Karpas-422 (cell line): ENCODE results near the gene TMEM95. TPM values are rescaled to one million over a fixed set of nuclear protein-coding genes. Genes with fewer than 3 reads are reported as not detected.
A peak's percentile ranks its signal among the peaks of the same experiment; 100 is the strongest.
"Not testable (repeated sequence)": the region's sequence is repeated elsewhere in the genome, so short reads cannot be mapped to it uniquely, and the experiment has no call there.

Experiments used
- DNase-seq: peaks from one replicate; pipeline ENCODE4 v3.0.0-alpha.2; 2015
- H2AFZ ChIP-seq: fragments of 200-600 bp; sonication (generic); 2 replicates; pipeline ENCODE4 v1.6.1; 2014; ENCODE audit warnings: antibody characterized with exemption, low read length, mixed read lengths
- H3K27ac ChIP-seq: fragments of 200-600 bp; sonication (generic); 2 replicates; pipeline ENCODE4 v1.5.1; 2014; ENCODE audit warnings: mild to moderate bottlenecking, low read length, moderate library complexity
- H3K27me3 ChIP-seq: fragments of 200-600 bp; sonication (generic); 2 replicates; pipeline ENCODE4 v1.6.1; 2014; ENCODE audit warnings: low read length, mixed read lengths
- H3K36me3 ChIP-seq: fragments of 200-600 bp; sonication (generic); 2 replicates; pipeline ENCODE4 v1.6.1; 2014; ENCODE audit warnings: low read length, mixed read lengths; ENCODE audit not compliant: insufficient read depth
- H3K4me1 ChIP-seq: fragments of 200-600 bp; sonication (generic); 2 replicates; pipeline ENCODE4 v1.6.1; 2014; ENCODE audit warnings: mild to moderate bottlenecking, low read length, mixed read lengths
- H3K4me2 ChIP-seq: fragments of 200-600 bp; sonication (generic); 2 replicates; pipeline ENCODE4 v1.6.1; 2014; ENCODE audit warnings: low read length, low read depth, mild to moderate bottlenecking; ENCODE audit not compliant: poor library complexity, severe bottlenecking
- H3K4me3 ChIP-seq: fragments of 200-600 bp; sonication (generic); 2 replicates; pipeline ENCODE4 v1.5.1; 2014; ENCODE audit warnings: mild to moderate bottlenecking, antibody characterized with exemption, low read length, mixed read lengths
- H3K79me2 ChIP-seq: fragments of 200-600 bp; sonication (generic); 2 replicates; pipeline ENCODE4 v1.6.1; 2014; ENCODE audit warnings: mild to moderate bottlenecking, low read length, mixed read lengths
- H3K9ac ChIP-seq: fragments of 200-600 bp; sonication (generic); 2 replicates; pipeline ENCODE4 v1.6.0; 2014; ENCODE audit warnings: low read length
- H3K9me2 ChIP-seq: fragments of 200-600 bp; sonication (generic), shearing (Covaris generic); replicated peaks from 2 replicates; pipeline ENCODE4 v1.6.0; 2014; ENCODE audit warnings: mild to moderate bottlenecking, low read length, moderate library complexity; ENCODE audit not compliant: insufficient read depth
- H3K9me3 ChIP-seq: fragments of 300-700, 200-600 bp; sonication (generic); 2 replicates; pipeline ENCODE4 v1.6.1; 2014; ENCODE audit warnings: low read length, mixed read lengths
- H4K20me1 ChIP-seq: fragments of 200-600 bp; sonication (generic); 2 replicates; pipeline ENCODE4 v1.6.1; 2014; ENCODE audit warnings: mild to moderate bottlenecking, antibody characterized with exemption, low read length, low read depth; ENCODE audit not compliant: insufficient read depth
- total RNA-seq: library from RNA; depleted of rRNA; stranded (reverse); fragments of >200 nt; shearing (Covaris generic); gene quantifications from 2 replicates; pipeline ENCODE4 v1.2.3, GENCODE V29; 2014; ENCODE audit warnings: low replicate concordance

Gene TMEM95
- total RNA-seq, 1 experiment from 2014 or later: not detected

DNA sequence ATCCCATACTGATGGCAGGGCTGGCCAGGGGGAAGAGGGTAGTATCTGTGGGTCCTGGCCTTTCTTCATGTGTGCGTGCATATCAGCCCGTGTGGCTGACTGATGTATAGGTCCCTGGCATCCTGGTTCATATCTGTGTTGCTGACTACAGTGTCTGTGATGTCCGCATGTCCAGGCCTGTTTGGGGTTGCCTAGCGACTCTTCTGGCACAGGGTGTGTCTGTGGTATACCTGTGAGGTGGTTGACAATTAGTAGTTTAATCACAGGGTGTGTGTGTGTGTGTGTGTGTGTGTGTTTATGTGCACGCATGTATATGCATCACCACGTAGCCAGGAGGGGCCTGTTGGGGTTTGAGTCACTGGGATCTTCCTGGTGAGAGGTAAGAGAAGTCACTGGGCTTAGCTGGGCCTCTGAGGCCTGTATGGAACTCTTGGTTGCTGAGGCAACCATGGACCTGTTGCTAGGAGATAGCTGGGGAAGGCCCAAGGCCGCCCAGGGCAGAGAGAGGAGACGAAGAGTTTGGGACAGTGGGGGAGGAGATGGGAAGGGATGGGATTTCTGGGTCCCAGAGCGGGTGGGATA, 603 bp upstream of the TMEM95 start:
- peaks cover 36% of the 10 kb centered on the region for H3K4me1 ChIP-seq
- no peaks in the 10 kb centered on the region for H3K79me2 ChIP-seq
- no peaks in the 10 kb centered on the region for H4K20me1 ChIP-seq
- DNase-seq: peak; percentile 48
- no peak overlapping the region for H3K27ac ChIP-seq
- H3K9me3 ChIP-seq: no peaks in the 10 kb centered on the region
- H3K9ac ChIP-seq: 0 out of 2 replicates have a peak overlapping the region, but pooled peaks have one; percentile 9
- no peak overlapping the region for H3K4me3 ChIP-seq
- no peaks in the 10 kb centered on the region for H3K36me3 ChIP-seq
- H3K9me2 ChIP-seq: no peaks in the 10 kb centered on the region
- no peaks in the 10 kb centered on the region for H3K27me3 ChIP-seq
- H2AFZ ChIP-seq: no peak overlapping the region
- no peak overlapping the region for H3K4me2 ChIP-seq

DNA sequence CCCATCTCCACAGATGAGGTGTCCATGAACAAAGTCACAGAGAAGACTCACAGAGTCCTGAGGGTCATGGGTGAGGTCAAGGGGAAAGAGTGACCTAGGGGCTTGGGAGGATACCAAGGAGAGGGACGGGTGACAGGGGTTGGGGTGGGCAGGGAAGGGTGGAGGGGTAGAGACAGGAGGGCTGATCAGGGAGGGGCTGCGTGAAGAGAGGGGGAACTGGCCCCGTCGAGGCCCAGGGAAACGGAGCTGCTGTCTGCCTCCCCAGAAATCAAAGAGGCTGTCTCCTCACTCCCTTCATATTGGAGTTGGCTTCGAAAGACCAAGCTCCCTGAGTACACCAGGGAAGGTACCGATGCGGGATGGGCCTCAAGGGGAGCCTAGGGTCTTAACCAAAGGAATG, 617 bp downstream of the TMEM95 start:
- H3K36me3 ChIP-seq: no peaks in the 10 kb centered on the region
- H3K27ac ChIP-seq: no peak overlapping the region
- no peak overlapping the region for H3K4me3 ChIP-seq
- no peaks in the 10 kb centered on the region for H3K9me2 ChIP-seq
- DNase-seq: no peak
- H3K79me2 ChIP-seq: no peaks in the 10 kb centered on the region
- no peak overlapping the region for H3K4me2 ChIP-seq
- peaks cover 28% of the 10 kb centered on the region for H3K4me1 ChIP-seq
- H3K27me3 ChIP-seq: no peaks in the 10 kb centered on the region
- H2AFZ ChIP-seq: no peak overlapping the region
- no peak overlapping the region for H3K9ac ChIP-seq
- no peaks in the 10 kb centered on the region for H3K9me3 ChIP-seq
- H4K20me1 ChIP-seq: no peaks in the 10 kb centered on the region

DNA sequence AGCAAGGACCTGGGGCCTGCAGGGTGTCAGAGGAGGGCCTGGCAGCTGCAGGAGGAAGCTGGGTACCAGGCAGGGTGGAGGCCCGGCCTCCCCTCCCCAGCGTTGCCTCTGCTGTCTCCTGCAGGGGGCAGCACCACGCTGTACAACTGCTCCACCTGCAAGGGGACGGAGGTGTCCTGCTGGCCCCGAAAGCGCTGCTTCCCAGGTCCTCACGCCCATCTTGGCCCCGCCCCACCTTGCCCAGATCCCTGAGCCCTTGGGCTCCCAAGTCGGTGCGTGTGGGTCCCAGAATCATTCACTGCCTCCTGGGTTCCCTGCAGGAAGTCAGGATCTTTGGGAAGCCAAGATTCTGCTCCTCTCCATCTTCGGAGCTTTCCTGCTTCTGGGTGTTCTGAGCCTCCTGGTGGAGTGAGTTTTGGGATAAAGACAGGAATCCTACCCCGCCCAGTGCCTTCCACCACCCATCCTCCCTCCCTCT, 1.2 kb downstream of the TMEM95 start:
- H2AFZ ChIP-seq: no peak overlapping the region
- no peaks in the 10 kb centered on the region for H3K9me3 ChIP-seq
- H3K36me3 ChIP-seq: no peaks in the 10 kb centered on the region
- no peak overlapping the region for H3K27ac ChIP-seq
- H4K20me1 ChIP-seq: no peaks in the 10 kb centered on the region
- no peak overlapping the region for H3K4me2 ChIP-seq
- no peak overlapping the region for H3K9ac ChIP-seq
- H3K27me3 ChIP-seq: no peaks in the 10 kb centered on the region
- no peak overlapping the region for H3K4me3 ChIP-seq
- peaks cover 23% of the 10 kb centered on the region for H3K4me1 ChIP-seq
- H3K9me2 ChIP-seq: no peaks in the 10 kb centered on the region
- H3K79me2 ChIP-seq: no peaks in the 10 kb centered on the region
- DNase-seq: peak; percentile 94

DNA sequence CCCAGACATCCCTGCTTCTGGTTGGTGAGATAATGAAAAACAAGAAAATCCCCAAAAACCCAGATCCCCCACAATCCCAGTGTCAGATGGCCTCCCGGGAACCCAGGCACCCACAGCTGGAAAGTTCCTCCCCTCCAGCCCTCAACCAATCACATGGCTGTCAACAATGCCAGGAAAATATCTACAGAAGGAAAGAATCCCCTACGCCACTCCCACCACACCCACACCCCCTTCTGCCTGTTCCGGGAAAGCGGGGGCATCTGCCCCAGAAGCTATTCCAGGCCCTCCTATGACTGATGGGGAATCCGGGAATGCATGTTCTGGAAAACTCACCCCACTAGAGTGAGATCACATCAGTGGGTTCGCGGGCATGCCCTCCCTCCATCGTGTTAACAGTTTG, 1.8 kb downstream of the TMEM95 start:
- H3K36me3 ChIP-seq: no peaks in the 10 kb centered on the region
- DNase-seq: no peak
- no peak overlapping the region for H3K27ac ChIP-seq
- H3K27me3 ChIP-seq: no peaks in the 10 kb centered on the region
- H2AFZ ChIP-seq: no peak overlapping the region
- no peaks in the 10 kb centered on the region for H3K9me3 ChIP-seq
- H3K4me1 ChIP-seq: peaks cover 20% of the 10 kb centered on the region
- no peak overlapping the region for H3K9ac ChIP-seq
- H3K79me2 ChIP-seq: no peaks in the 10 kb centered on the region
- H3K4me2 ChIP-seq: no peak overlapping the region
- no peaks in the 10 kb centered on the region for H3K9me2 ChIP-seq
- H3K4me3 ChIP-seq: no peak overlapping the region
- H4K20me1 ChIP-seq: no peaks in the 10 kb centered on the region

DNA sequence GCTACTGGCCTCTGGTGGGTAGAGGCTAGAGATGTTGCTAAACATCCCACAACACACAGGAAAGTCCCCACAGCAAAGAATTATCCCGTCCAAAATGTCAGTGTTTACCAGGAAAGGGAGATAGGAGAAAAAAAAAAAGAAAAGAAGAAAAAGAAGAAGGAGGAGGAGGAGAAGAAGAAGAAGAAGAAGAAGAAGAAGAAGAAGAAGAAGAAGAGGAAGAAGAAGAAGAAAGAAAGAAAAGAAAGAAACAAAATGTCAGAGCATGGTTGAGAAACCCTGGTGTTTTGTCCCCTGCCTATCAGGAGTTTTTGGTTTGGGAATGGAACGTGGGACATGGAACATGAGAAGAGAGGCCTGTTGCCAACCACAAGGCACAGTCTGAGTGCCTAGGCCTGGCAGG, 2.4 kb downstream of the TMEM95 start:
- no peaks in the 10 kb centered on the region for H3K9me2 ChIP-seq
- H3K9me3 ChIP-seq: no peaks in the 10 kb centered on the region
- no peak overlapping the region for H2AFZ ChIP-seq
- no peak overlapping the region for H3K9ac ChIP-seq
- no peak overlapping the region for H3K27ac ChIP-seq
- H4K20me1 ChIP-seq: no peaks in the 10 kb centered on the region
- H3K4me3 ChIP-seq: no peak overlapping the region
- no peak for DNase-seq
- no peaks in the 10 kb centered on the region for H3K79me2 ChIP-seq
- H3K36me3 ChIP-seq: no peaks in the 10 kb centered on the region
- peaks cover 16% of the 10 kb centered on the region for H3K4me1 ChIP-seq
- no peaks in the 10 kb centered on the region for H3K27me3 ChIP-seq
- no peak overlapping the region for H3K4me2 ChIP-seq

DNA sequence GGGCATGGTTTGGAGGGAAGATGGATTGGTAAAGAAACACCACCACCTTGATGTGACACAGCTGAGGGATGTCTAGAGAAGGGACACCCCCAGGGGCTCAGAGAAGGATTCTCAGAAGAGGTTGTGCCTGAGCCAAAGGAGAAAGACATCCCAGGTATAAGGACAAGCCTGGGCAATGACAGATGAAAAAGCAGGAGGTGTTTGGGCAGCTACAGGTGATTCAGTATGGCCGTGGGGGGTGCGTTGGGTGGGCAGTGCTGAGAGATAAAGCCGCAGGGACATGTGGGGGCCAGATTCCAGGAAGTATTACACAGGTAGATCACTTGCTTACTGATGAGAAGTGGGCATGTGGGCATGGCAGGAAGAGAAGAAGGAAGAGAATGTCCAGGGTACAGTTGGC, 7.0 kb downstream of the TMEM95 start:
- DNase-seq: no peak
- no peaks in the 10 kb centered on the region for H3K4me1 ChIP-seq

DNA sequence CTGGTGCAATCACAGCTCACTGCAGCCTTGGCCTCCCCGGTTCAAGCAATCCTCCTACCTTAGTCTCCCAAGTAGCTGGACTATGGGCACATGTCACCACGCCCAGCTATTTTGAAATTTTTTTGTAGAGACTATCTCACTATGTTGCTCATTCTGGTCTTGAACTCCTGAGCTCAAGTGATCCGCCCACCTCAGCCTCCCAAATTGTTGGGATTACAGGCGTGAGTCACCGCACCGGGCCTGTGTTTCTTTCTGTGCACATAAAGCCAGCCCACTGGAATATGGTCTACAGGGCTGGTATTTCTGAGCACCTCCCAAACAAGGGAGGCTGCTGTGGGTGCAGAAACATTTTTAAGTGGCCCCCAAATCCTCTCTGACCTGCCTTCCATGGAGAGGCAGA, 8.4 kb downstream of the TMEM95 start:
- Histone ChIP-seq H3K79me2 (no peaks in the 10 kb centered on the region), H3K9me2 (no peaks in the 10 kb centered on the region), H2AFZ (no peak overlapping the region), H3K4me1 (no peaks in the 10 kb centered on the region), H3K27ac (no peak overlapping the region), H3K36me3 (no peaks in the 10 kb centered on the region), H3K9ac (no peak overlapping the region), H4K20me1 (no peaks in the 10 kb centered on the region), H3K4me2 (no peak overlapping the region), H3K9me3 (no peaks in the 10 kb centered on the region), H3K4me3 (no peak overlapping the region), H3K27me3 (no peaks in the 10 kb centered on the region)
- DNase-seq: no peak

More for the DNA sequence above, 7.0 kb downstream of the TMEM95 start:
- Histone ChIP-seq H2AFZ (no peak overlapping the region), H3K4me2 (no peak overlapping the region), H4K20me1 (no peaks in the 10 kb centered on the region), H3K9ac (no peak overlapping the region), H3K27ac (no peak overlapping the region), H3K36me3 (no peaks in the 10 kb centered on the region), H3K27me3 (no peaks in the 10 kb centered on the region), H3K79me2 (no peaks in the 10 kb centered on the region), H3K4me3 (no peak overlapping the region), H3K9me2 (no peaks in the 10 kb centered on the region), H3K9me3 (no peaks in the 10 kb centered on the region)

DNA sequence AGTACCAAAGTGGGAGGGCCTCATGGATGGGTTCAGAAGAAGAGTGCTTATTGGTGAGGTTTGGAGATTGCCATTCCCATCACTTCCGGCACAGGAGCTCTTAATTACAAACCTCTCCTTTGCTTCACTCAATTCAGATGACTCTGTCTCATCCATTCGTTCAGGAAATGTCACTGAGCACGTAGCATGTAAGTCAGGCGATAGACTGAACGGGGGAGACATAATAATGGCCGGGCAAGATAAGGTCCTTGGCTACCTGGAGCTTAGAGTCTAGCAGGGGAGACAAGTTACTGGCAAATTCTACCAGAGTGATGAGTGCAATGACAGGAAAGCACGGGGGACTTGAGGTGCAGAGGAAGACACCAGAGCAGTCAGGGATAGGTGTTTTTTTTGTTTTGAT, 11.0 kb downstream of the TMEM95 start:
- not testable (repeated sequence) for H3K4me2 ChIP-seq, H3K27me3 ChIP-seq, H3K36me3 ChIP-seq, H3K4me1 ChIP-seq, H3K9ac ChIP-seq, H3K79me2 ChIP-seq, H4K20me1 ChIP-seq, DNase-seq, H3K4me3 ChIP-seq, H3K9me3 ChIP-seq, H2AFZ ChIP-seq, H3K27ac ChIP-seq, H3K9me2 ChIP-seq
